NCI-H1417 (cell line): ENCODE results near the gene CEP112.
"Not testable (repeated sequence)": the region's sequence is repeated elsewhere in the genome, so short reads cannot be mapped to it uniquely, and the experiment has no call there.

Experiments used
- DNase-seq, 3 experiments: peaks; one replicate each; lab custom pipeline; 2025; lab: John Stamatoyannopoulos, UW

CEP112 gene

GRCh38 chr17:66155055-66155454 lies 36.9 kb downstream of the CEP112 start:
- not testable (repeated sequence) for DNase-seq

- no peak for DNase-seq
Observed at GRCh38 chr17:66152756-66153155, 39.2 kb downstream of the CEP112 start.

- no peak for DNase-seq
Observed at GRCh38 chr17:66150708-66151107, 41.2 kb downstream of the CEP112 start.

GRCh38 chr17:66149562-66149961 lies 42.4 kb downstream of the CEP112 start:
- DNase-seq: no peak

- no peak for DNase-seq
Observed at GRCh38 chr17:66146394-66146793, 45.5 kb downstream of the CEP112 start.

- DNase-seq: no peak
Observed at GRCh38 chr17:66143657-66144282, 48.2 kb downstream of the CEP112 start.

- DNase-seq: no peak
Observed at GRCh38 chr17:66142428-66142827, 49.5 kb downstream of the CEP112 start.

GRCh38 chr17:66138120-66138519 lies 53.8 kb downstream of the CEP112 start:
- no peak for DNase-seq

- no peak for DNase-seq
Observed at GRCh38 chr17:66135896-66136295, 56.0 kb downstream of the CEP112 start.

GRCh38 chr17:66135219-66135618 lies 56.7 kb downstream of the CEP112 start:
- no peak for DNase-seq

- DNase-seq: no peak
Observed at GRCh38 chr17:66129759-66130158, 62.2 kb downstream of the CEP112 start.

- DNase-seq: no peak
Observed at GRCh38 chr17:66126231-66126630, 65.7 kb downstream of the CEP112 start.

- DNase-seq: no peak
Observed at GRCh38 chr17:66123163-66123562, 68.8 kb downstream of the CEP112 start.

GRCh38 chr17:66115246-66115645 lies 76.7 kb downstream of the CEP112 start:
- DNase-seq: no peak

GRCh38 chr17:66114609-66115008 lies 77.3 kb downstream of the CEP112 start:
- no peak for DNase-seq

- no peak for DNase-seq
Observed at GRCh38 chr17:66107731-66108130, 84.2 kb downstream of the CEP112 start.

GRCh38 chr17:66098040-66098439 lies 93.9 kb downstream of the CEP112 start:
- no peak for DNase-seq

- no peak for DNase-seq
Observed at GRCh38 chr17:66094727-66095126, 97.2 kb downstream of the CEP112 start.

GRCh38 chr17:66091445-66092080 lies 100.4 kb downstream of the CEP112 start:
- no peak for DNase-seq

- no peak for DNase-seq
Observed at GRCh38 chr17:66089764-66090163, 102.2 kb downstream of the CEP112 start.

- no peak for DNase-seq
Observed at GRCh38 chr17:66088173-66088572, 103.8 kb downstream of the CEP112 start.

GRCh38 chr17:66087073-66087472 lies 104.9 kb downstream of the CEP112 start:
- no peak for DNase-seq

GRCh38 chr17:66085221-66085620 lies 106.7 kb downstream of the CEP112 start:
- no peak for DNase-seq

GRCh38 chr17:66080670-66081069 lies 111.3 kb downstream of the CEP112 start:
- not testable (repeated sequence) for DNase-seq
